ENCODE data around the gene MCFD2.

- TF ChIP-seq, protein P1, sequence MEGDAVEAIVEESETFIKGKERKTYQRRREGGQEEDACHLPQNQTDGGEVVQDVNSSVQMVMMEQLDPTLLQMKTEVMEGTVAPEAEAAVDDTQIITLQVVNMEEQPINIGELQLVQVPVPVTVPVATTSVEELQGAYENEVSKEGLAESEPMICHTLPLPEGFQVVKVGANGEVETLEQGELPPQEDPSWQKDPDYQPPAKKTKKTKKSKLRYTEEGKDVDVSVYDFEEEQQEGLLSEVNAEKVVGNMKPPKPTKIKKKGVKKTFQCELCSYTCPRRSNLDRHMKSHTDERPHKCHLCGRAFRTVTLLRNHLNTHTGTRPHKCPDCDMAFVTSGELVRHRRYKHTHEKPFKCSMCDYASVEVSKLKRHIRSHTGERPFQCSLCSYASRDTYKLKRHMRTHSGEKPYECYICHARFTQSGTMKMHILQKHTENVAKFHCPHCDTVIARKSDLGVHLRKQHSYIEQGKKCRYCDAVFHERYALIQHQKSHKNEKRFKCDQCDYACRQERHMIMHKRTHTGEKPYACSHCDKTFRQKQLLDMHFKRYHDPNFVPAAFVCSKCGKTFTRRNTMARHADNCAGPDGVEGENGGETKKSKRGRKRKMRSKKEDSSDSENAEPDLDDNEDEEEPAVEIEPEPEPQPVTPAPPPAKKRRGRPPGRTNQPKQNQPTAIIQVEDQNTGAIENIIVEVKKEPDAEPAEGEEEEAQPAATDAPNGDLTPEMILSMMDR (IDR thresholded peaks at IDR 0.05), result no peak
- TF ChIP-seq POLR2A (IDR thresholded peaks at IDR 0.05; ENCODE audit: low read depth), result no peak
These were observed 43.6 kb downstream of the MCFD2 start for GRCh38 chr2:46871976-46872381.
